ENCODE data around the gene R3HDM1.

Gene R3HDM1

DNA sequence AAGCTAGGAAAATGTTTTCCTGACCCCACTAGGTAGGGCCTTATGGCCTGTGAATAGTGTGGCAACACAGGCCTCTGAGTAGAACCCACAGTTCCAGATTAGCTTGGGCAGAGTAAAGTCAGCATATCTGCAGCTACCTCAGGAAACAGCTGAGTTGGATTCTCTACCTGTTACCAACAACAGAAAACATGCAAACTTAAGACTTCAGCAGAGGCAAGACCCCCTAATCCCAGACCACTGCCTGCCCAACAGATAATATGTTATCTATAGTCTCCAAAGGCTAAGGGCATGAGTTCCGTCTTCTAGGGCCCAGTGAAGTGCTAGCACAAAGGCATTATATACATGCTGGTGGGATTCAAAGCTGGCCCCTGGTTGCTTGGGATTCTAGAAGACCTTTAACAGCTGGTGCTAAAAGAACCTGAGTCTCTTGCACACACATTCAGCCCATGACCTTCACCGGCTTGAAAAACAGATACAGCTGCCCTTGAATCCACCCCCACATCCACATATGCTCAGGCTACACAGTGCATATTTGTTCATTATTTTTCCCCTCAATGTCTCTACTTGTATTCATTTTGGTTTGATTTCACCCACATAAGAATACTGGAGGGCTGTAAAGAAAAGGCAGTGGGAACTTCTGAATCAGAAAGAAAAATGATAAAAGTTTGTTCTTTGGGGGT lies 196.9 kb downstream of the R3HDM1 start:
- DNase-seq, result no peak

DNA sequence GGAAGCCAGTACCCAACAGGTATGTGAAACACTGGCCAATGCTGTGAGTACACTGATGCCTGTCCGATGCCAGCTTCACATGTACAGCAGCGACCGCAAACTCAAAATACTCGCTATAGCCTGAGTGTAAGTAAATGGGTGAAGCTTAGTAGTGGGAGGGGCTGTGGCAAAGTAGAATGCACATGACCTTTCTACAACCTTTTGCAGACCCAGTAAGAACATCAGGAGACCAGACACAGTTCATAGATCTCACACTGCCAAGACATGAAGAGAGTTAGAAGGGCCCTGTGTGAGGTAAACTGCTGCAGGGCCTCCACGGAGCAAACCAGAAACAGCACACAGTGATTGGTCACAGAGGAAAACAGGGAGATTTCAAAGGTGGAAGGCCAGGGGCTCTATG lies 201.3 kb downstream of the R3HDM1 start:
- no peak for DNase-seq

DNA sequence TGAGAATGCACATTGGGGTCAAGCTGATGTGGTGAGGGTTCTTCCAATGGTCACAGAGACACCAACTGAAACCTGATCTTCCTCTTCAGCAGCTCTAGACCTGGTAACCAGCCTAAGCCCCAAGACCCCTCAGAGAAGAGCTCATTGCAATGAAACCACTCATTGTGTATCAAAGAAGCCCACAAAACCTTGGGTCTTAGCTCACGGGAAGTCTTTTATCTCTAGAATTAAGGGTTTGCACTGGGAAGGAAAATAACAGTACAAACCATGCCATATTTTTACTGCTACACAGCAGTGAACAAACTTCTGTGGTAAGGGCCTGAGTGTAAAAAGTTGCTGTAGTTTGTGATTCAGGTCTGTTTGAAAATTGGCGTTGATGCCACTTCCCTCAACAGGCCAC lies 201.8 kb downstream of the R3HDM1 start:
- no peak for DNase-seq

DNA sequence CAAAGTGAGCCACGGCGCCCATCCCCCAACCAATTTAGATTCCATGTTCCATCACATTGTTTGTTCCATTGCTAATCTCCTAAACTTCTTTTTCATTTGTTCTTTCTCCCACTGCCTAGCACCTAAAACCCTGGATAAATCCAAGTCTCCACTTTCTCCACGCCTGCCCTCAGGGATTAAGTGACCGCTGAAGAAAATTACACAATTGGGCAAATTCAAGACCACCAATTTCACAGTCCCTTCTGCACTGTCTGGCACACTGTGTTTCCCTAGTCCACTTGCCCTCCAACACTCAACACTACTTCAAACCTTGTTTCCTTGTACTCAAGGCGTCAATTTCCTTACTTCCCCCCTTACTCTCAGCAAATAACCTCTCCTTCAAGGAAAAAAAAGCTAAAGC lies 205.3 kb downstream of the R3HDM1 start:
- DNase-seq, result no peak

DNA sequence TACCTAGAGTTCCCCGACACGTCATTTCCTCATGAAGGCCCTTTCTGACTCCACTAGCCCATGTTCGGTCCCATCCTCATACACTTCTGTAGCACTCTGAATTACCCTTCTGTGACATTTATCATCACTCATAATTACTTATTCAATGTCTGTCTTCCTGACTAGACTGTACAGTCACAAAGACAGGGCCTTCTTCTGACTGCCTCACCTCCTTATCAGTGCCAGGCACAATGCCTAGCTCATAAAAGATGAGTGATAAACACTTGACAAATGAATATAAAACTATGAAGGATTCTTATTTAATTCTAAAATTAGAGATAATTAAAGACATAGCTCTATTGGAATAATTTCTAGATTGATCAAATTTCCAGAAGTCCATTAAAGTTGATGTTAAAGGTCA lies 208.9 kb downstream of the R3HDM1 start:
- DNase-seq, result no peak

DNA sequence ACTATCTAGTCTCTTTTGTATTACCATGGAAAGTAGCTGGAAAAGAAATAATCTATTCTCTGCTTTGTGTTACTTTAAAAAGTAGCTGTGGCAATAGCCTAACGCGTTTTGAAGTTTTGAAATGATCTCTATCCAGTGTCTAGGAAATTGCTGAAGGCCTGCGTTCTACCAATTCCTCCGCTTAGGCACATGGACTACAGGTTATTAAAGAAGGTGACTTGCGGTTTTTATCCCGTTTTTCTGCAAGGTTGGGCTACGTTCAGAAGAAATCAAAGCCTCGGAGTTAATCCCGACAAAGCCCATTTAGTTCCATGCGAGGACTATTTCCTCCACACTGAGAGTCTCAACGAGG lies 209.7 kb downstream of the R3HDM1 start:
- no peak for DNase-seq

DNA sequence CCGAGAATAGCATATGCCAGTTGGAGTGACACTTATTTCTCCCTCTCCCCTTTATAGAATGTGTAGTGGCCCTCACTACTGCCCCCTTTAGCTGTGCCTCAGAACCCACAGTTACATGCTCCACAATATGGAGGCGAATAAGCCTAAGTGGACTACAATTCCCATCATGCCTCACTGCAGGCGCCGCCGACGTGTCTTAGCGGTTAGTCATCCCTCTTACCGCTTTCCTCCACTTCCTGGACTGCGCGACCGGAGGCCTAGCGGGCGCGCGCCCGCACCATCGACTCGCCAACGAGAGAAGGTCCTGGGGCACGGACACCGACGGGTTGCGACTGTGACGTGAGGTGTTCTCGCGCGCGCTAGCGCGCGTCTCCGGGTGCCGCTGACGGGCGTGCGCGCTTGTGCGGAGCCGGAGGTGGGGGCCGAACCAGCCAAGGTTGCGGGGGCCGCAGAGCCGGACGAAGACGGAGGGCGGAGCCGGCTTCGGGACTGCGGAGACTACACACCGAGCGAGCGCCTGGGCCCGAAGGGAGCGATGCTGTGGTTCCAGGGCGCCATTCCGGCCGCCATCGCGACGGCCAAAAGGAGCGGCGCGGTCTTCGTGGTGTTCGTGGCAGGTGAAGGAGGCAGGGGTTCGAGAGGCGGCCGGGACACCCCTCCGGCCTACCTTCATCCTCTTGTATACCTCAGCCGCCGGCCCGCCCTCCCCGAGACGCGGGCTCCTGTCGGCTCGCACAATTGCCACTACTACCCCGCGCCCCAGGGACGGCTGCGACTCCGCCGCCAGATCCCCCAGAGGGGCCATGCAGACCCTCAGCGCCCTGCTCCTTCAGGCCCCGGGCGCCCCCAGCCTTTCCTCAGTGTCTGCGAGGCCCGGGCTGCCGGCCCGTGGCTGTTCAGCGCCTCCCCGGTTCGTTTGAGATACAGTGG lies 210.4 kb downstream of the R3HDM1 start, which contains the start of gene UBXN4:
Gene UBXN4, plus strand, starts transcription at position 461 of the 930 bp plus-strand sequence. Its CDS starts 75 bp downstream, at position 536.
- peak; percentile 93 for DNase-seq

DNA sequence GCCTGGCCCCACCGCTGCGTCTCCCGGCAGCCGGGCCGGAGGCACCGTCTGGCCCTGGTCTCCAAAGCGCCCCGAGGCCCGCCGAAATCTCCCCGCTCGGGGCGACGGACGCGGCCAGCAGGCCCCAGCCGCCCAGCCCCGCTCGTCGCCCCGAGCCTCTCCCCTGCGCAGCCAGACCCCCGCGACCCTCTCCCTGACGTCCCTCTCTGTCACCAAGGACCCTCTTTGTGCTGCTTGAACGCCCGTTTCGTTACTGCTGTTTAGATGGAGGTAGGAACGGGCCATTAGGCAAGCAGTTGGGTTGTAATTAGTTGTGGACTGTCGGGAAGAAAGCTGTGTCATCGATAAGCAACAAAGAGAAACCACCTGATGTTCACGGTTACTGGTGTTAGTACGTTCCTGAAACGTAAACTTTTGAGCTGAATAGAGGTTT lies 211.1 kb downstream of the R3HDM1 start:
- DNase-seq, result peak; percentile 30

DNA sequence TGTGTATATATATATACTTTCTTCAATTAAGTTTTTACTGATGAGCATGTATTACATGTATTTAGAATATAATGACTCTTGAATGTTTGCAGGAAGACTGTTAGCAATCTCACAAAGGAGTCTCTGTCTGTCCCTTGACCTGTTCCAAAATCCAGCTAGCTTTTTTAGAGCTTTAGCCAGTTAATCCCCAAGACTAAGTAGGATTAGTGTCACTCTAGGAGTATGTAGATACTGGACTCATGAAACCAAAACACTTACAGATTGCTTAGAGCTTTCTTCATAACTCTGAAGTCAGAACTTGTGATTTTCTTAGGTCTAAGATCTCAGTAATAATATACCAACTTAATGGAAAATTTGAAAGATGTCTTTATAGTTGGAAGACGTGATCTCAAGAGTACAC lies 212.6 kb downstream of the R3HDM1 start:
- DNase-seq, result no peak

DNA sequence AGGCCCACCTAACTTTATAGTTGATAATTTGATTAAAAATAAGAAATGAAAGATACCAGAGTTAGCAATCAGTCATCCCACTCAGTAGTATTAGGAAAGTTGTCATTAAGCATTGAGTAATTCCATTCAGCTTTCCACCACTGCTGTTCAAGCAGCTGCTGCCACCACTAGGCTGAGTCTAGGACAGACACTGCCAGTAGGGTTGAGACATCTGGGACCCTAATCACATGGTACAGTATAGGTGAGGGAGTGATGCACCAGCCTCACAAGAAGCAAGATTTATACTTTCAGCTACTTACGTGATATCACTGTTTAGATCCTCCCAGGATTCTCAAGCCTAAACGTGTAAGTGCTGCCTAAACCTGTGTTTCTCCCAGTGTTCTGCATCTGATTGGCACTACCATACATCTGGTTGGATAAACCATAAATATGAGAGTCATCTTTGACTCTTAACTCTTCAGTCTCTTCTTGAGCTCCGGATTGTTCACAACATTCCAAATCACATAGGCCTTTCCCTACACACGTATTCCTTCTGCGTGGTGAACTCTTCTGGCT lies 213.6 kb downstream of the R3HDM1 start:
- no peak for DNase-seq

DNA sequence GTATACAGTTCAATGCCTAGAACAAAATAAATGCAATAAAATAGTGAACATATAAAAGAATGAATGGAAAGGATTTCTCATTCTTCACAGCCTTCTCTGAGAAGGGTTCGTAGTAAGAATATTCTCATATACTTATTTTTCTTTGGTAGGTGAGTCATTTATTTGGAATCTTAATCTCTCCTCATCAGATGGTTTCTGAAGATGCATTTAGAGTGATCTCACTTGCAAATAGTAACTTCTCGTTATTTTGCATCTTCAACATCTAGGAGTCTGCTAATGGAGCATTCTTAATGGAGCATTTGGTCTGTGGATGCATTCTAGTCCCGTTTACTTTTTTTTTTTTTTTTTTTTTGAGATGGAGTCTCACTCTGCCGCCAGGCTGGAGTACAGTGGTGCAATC lies 214.3 kb downstream of the R3HDM1 start:
- DNase-seq, result no peak

DNA sequence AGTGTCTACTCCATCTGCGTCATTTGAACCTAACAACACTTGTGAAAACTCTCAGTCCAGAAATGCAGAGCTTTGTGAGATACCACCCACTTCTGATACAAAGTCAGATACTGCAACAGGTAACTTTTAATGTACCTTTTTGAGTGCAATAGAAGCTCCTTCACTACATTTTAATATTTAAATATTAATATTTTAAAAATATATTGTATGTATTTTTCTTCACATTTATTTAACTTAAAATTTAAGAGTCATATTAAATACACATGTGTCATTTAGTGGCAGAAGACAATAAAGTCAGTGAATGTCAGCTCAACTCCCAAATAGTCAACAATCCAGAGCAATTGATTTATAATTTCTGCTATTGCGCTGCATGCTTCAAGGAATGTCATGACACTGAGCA lies 224.3 kb downstream of the R3HDM1 start:
- DNase-seq, result no peak

DNA sequence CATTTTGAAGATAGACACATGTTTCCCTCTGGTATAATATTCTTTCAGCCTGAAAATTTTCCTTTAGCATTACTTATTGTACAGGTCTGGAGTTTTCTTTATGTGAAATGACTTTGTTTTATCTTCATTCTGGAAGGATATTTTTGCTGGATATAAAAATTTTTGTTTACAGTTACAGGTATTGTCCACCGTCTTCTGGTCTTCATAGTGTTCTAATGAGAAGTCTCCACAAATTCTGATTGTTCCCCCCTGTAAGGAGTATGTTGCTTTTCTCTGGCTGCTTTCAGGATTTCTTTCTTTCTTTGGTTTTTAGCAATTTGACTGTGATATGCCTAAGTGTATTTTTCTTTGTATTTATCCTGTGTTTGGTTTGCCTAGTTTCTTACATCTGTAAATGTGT lies 225.4 kb downstream of the R3HDM1 start:
- no peak for DNase-seq

DNA sequence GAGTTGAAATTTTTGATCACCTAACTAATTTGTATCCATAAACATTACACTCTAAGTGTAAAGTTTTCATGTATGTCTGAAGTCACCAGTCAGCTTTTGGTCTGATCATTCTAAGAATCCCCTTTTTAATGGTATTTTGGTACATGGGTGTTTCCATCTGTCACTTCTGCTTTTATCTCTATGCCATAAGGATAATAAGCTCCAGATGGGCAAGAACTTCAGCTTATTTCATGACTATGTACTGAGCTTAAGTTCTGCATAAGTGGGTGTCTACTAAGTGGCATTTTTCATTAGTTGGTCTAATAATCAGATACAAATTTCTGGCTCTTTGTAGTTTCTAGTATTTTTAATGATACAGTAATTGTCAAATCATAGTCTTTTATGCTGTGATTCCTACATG lies 230.7 kb downstream of the R3HDM1 start:
- DNase-seq, result no peak

DNA sequence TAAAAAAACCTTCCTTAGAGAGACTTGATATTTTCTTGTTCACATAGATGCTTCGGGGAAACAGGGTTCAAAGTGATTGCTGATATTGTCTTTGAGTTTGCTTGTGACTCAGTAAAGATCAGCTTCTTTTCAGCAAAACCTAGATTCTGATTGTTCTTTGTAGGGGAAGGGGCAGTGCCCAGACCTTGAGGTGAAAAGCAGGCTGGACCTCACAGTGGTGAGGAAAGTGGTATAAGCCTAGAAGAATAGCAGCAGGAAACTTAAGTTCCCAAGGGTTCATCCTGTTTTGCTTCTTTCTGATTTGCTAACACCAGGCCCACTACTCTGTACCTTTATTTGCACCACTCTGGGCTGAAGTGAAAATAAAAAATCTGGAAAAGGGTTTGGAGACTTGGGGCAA lies 231.2 kb downstream of the R3HDM1 start:
- DNase-seq, result no peak

DNA sequence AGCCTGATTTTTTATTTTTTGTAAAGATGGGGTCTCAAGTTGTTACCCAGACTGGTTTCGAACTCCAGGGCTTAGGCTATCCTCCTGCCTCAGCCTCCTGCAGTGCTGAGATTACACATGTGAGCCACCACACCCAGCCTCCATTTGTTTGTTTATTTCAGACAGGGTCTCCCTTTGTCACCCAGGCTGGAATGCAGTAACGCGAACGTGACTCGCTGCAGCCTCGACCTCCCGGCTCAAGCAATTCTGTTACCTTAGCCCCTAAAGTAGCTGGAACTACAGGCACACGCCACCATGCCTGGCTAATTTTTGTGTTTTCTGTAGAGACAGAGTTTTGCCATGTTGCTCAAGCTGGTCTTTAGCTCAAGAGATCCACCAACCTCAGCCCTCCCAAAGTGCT lies 237.6 kb downstream of the R3HDM1 start:
- DNase-seq, result no peak

DNA sequence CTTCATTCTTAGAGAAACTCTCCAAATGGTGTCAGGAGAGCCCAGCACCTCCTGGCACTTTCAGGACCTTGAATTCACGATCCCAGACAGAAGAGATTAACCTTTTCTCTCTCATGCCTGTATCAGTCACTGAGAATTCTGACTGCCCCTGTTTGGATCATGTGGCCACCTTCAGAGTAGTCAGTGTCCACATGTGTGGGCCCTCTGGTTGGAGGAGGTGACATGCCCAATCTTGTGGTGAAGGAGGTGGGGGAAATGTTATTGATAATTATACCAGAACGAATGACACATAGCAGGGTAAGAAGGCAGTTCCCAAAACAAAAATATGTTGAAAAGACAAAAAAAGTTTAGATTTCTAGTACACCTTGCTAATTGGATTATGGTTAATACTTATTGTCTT lies 242.0 kb downstream of the R3HDM1 start:
- no peak for DNase-seq

DNA sequence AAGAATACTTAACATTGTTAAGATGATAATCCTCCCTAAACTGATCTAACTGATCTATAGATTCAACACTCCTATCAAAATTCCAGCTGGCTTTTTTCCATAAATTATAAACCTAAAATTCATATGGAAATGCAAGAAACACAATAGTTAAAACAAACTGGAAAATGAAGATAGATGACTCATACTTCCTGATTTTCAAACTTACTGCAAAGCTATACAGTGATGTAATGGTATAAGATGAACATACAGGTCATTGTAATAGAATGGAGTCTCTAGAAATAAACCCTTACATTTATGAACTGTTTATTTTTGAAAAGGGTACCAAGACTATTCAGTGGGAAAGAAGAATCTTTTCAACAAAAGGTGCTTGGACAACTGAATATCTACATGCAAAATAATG lies 242.6 kb downstream of the R3HDM1 start:
- no peak for DNase-seq

All from activated CD4-positive, alpha-beta T cell treated with anti-CD3 and anti-CD28 coated beads for 1 hour (primary cell).